ENCODE results near the gene RGS11. TPM values are rescaled to one million over a fixed set of nuclear protein-coding genes. Genes with fewer than 3 reads are reported as not detected.
A peak's percentile ranks its signal among the peaks of the same experiment; 100 is the strongest.

The RGS11 gene
- total and polyA plus RNA-seq, 11 donors: 1.1 to 19.5 (median 11.8) TPM

GRCh38 chr16:305916-306626, 30.3 kb upstream of the RGS11 start:
- no peaks in the 10 kb centered on the region for H3K4me1 ChIP-seq
- DNase-seq (peak in 2 of 5 donors; percentile 21 to 52), ATAC-seq (no peak)
- H3K27ac ChIP-seq: no peak overlapping the region
- no peak overlapping the region for H3K4me3 ChIP-seq
- no peaks in the 10 kb centered on the region for H3K27me3 ChIP-seq
- no peaks in the 10 kb centered on the region for H3K9me3 ChIP-seq
- TF ChIP-seq CTCF (IDR thresholded peaks at IDR 0.05) (no peak), POLR2A (IDR thresholded peaks at IDR 0.05) (no peak)
- H3K36me3 ChIP-seq: peaks cover 0 to 60% (median 49%) of the 10 kb centered on the region in 9 donors
- WGBS, 4 donors: 89 to 91% (median 90%) methylated on average over 19 of the region's 19 CpGs
- intact Hi-C loops (cut with DNase I): no loop called here

GRCh38 chr16:303760-304505, 28.2 kb upstream of the RGS11 start:
- WGBS, 4 donors: 89 to 91% (median 90%) methylated on average over 39 to 43 of the region's 43 CpGs
- H3K27me3 ChIP-seq: no peaks in the 10 kb centered on the region
- intact Hi-C loops (cut with DNase I): no loop called here
- peaks cover 0 to 61% (median 39%) of the 10 kb centered on the region in 9 donors for H3K36me3 ChIP-seq
- DNase-seq (no peak), ATAC-seq (peak in 1 of 4 donors; percentile 50)
- TF ChIP-seq POLR2A (IDR thresholded peaks at IDR 0.05) (no peak), CTCF (IDR thresholded peaks at IDR 0.05) (no peak)
- H3K4me3 ChIP-seq: no peak overlapping the region
- no peaks in the 10 kb centered on the region for H3K9me3 ChIP-seq
- H3K27ac ChIP-seq: no peak overlapping the region
- no peaks in the 10 kb centered on the region for H3K4me1 ChIP-seq

- peak in 1 of 5 donors; percentile 60 for DNase-seq
- Histone ChIP-seq H3K4me3 (no peak overlapping the region), H3K9me3 (no peaks in the 10 kb centered on the region), H3K4me1 (no peaks in the 10 kb centered on the region), H3K27ac (no peak overlapping the region), H3K36me3 (peaks cover 0 to 60% (median 37%) of the 10 kb centered on the region in 9 donors), H3K27me3 (no peaks in the 10 kb centered on the region)
- TF ChIP-seq CTCF (IDR thresholded peaks at IDR 0.05): no peak
- TF ChIP-seq POLR2A (IDR thresholded peaks at IDR 0.05): no peak
- no peak for ATAC-seq
- intact Hi-C loops (cut with DNase I): no loop called here
- 96 to 99% (median 98%) methylated on average over 10 to 13 of the region's 13 CpGs for WGBS, 4 donors
These were observed 26.2 kb upstream of the RGS11 start for GRCh38 chr16:301950-302349.

GRCh38 chr16:301235-301634, 25.5 kb upstream of the RGS11 start:
- H3K36me3 ChIP-seq: peaks cover 0 to 60% (median 37%) of the 10 kb centered on the region in 9 donors
- H3K9me3 ChIP-seq: no peaks in the 10 kb centered on the region
- H3K4me1 ChIP-seq: no peaks in the 10 kb centered on the region
- DNase-seq (no peak), ATAC-seq (no peak)
- 93 to 96% (median 95%) methylated on average over 6 of the region's 6 CpGs for WGBS, 4 donors
- no peaks in the 10 kb centered on the region for H3K27me3 ChIP-seq
- intact Hi-C loops (cut with DNase I): no loop called here
- H3K4me3 ChIP-seq: no peak overlapping the region
- no peak overlapping the region for H3K27ac ChIP-seq
- TF ChIP-seq POLR2A (IDR thresholded peaks at IDR 0.05) (no peak), CTCF (IDR thresholded peaks at IDR 0.05) (no peak)

Measured in heart left ventricle (tissue), 16 donors.